Stimulated activated CD8-positive, alpha-beta memory T cell treated with anti-CD3 and anti-CD28 coated beads, Interleukin-7, amount 100 ng/mL, for 24 hours (primary cell): ENCODE results near the gene PKN3.
"Not testable (repeated sequence)": the region's sequence is repeated elsewhere in the genome, so short reads cannot be mapped to it uniquely, and the experiment has no call there.

Experiments
- DNase-seq: peaks from one replicate; pipeline ENCODE4 v3.0.0-alpha.2; 2020; ENCODE audit warnings: low read depth

PKN3 gene

GRCh38 chr9:128693738-128694137 lies 8.6 kb upstream of the PKN3 start:
- DNase-seq: not testable (repeated sequence)

DNA sequence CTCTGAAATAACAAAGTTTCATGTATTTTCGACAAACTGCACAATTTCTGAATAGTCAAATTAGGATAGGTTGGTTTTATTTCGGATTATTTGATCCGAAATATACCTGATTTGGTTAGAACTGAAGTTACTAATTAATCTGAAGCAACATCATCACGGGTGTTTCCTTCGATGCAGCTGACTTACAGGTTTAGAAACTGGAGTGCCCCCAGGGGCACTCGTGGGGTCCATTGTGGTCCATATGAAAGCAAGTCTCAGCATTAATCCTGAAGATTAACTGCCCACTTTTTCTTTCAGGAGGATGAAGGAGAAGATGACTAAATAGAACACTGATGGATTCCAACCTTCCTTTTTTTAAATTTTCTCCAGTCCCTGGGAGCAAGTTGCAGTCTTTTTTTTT lies 8.0 kb upstream of the PKN3 start:
- no peak for DNase-seq

- DNase-seq: no peak
Observed at GRCh38 chr9:128696923-128697707, 5.2 kb upstream of the PKN3 start.

DNA sequence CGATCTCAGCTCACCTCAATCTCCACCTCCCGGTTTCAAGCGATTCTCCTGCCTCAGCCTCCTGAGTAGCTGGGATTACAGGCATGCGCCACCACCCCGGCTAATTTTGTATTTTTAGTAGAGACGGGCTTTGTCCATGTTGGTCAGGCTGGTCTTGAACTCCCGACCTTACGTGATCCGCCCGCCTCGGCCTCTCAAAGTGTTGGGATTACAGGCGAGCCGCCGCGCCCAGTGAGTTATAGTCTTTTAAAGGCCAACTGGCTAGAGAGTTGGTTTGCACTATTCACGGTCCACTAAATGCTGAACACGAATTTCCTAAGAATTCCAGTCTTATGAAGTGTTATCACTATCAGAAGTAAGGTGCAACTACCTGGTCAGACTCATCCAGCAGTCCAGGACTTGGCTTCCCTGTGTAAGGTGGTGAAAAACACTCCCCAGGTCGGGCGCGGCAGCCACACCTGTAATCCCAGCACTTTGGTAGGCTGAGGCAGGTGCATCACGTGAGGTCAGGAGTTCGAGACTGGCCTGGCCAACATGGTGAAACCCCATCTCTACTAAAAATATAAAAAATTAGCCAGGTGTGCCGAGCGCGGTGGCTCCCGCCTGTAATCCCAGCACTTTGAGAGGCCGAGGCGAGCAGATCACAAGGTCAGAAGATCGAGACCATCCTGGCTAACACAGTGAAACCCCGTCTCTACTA lies 3.1 kb upstream of the PKN3 start:
- DNase-seq: not testable (repeated sequence)

DNA sequence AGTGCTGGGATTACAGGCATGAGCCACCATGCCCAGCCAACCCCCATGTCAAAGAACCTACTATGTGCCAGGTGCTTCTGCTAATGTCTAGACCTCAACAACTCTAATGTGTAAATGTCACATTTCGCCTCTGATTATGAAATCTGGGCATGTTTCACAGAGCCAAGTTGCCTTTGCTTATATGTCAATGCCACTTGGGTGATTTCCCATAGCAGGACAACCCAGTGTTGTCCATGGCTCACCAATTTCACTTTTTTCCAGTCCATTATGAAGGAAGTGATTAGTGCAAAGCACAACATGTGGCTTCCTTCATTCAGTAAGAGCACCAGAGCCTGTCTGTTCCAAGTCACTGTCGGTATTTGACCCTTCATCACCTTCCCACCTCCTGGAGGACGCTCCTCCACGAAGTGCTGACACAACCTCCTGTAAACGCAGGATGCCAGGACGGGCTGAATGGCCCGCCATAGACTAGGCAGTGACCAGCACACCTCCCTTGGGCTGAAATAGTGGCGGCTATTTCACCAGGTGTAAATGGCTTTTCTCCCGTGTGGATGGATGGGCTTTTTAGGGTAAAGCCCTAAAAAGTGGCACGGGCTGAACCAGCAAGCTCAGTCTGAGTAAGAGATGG lies 962 bp upstream of the PKN3 start:
- DNase-seq: no peak

DNA sequence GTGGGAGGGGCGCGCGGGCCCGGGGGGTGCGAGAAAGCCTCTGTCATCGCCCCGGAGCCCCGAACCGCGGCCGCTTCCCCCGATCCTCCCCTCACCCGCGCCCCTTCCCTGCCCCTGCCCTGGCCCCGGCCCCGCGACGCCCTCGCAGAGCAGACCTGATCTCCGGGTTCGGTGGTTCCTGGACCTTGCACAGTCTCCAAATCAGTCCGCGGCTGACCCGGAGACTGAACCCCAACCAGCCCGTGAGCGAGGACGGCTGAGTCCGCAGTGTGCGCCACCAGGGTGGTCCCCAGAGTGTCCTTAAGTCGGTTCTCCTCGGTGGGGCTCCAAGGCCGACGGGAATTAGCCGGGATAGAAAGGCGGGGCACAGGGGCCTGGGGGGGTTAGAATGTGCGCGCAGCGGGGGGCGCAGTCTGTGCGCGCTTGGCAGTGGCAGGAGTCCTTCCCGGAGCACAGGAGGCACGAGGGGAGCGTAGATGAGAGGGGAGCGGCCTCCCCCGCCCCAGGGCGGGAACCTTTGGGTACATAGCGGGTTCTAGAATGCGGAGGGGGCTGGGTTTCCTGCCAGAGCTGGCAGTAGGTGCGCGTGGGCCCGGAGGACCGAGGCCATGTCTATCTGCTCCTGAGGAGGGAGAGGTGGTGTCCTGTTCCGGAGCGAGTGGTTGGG lies 779 bp downstream of the PKN3 start:
- DNase-seq: no peak

- no peak for DNase-seq
Observed at GRCh38 chr9:128703616-128704355, 1.5 kb downstream of the PKN3 start.

DNA sequence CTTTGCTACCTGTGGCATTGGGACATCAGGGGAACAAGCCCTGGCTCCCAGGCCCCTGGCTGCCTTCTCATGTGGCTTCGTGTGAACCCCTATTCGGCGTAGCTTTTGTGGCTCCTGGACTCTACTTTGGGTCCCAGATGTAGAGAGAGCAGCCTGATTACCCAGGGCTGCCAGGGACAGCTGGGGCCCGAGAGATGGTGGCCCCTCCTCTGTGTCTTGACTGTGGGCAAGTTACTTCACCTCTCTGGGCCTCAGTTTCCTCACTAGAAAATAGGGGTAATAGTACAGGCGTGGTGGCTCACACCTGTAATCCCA lies 2.0 kb downstream of the PKN3 start:
- DNase-seq: no peak

DNA sequence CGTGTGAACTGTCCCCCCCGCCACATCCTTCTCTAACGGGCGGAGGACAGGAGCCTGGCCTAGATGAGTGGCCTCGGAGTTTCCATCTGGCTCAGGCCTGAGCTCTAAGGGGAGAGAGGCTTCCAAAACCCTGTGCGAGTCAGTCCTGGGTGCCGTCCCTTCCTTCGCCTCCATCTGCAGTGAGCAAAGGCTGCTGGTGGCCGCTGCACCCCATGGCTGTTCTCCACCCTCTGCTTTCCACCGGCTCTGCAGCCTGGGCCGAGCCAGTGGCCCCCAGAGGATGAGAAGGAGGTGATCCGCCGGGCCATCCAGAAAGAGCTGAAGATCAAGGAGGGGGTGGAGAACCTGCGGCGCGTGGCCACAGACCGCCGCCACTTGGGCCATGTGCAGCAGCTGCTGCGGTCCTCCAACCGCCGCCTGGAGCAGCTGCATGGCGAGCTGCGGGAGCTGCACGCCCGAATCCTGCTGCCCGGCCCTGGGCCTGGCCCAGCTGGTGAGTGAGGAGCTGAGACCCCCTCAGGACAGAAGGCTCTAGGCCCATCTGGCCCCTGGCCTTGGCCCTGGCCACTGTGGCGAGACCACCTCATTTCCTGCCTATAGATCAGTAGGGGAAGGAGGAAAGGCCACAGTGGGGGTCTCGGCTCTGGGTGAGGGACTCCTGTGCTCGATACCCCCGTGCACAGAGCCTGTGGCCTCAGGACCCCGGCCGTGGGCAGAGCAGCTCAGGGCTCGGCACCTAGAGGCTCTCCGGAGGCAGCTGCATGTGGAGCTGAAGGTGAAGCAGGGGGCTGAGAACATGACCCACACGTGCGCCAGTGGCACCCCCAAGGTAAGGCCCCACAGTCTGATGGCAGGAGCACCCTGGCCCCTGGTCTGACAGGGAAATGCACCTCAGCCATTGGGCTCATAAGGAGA lies 3.0 kb downstream of the PKN3 start:
- no peak for DNase-seq

- DNase-seq: no peak
Observed at GRCh38 chr9:128706045-128706444, 3.7 kb downstream of the PKN3 start.

GRCh38 chr9:128706671-128707381 lies 4.5 kb downstream of the PKN3 start:
- DNase-seq: no peak

DNA sequence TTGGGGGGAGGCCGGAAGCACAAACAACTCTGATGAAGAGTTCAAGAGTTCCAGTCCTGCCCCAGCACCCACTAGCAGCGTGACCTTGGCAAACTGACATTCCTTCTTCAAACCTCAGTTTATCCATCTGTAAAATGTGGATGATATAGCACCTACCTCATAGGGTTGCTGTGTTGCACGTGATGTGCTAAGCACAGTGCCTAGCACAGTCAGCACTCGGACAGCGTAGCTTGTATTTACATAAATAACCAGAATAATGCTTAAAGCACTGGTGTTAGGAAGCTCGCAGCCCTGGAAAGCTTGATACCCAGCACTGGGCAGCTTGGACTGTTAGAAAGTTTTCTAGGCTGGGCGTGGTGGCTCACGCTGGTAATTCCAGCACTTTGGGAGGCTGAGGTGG lies 5.1 kb downstream of the PKN3 start:
- DNase-seq: no peak

DNA sequence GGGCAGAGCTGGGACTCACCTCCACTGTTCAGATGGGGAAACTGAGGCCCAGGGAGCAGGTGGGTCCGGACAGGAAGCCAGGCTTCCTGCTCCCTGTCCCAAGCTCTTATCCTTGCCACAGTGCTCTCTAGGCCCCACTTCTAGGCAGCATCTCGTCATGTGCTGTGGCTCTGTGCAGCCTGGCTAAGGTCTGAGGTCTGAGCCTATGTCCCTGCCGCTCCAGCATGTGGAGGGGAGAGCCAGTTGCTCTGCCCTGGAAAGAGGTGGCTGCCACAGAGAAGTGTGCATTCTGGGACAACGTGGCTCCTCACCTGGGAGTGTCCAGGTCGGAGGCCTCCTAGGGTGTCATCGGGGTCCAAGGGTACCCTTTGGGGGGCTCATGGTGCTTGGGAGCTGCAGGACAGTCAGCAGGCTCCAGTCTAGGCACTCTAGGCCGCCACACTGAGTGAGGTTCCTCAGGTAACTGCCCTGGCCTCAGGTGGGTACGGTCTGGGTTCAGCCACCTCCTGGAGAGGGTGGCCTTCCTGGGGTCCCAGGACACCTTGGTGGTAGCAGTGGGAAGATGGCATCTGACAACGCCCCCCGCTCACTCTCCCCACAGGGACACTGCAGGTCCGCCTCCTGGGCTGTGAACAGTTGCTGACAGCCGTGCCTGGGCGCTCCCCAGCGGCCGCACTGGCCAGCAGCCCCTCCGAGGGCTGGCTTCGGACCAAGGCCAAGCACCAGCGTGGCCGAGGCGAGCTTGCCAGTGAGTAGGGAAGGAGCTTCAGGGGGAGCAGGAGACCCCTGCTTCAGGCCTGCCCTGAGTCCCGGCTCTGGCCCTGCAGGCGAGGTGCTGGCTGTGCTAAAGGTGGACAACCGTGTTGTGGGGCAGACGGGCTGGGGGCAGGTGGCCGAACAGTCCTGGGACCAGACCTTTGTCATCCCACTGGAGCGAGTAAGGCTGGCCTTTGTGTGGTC lies 10.4 kb downstream of the PKN3 start:
- DNase-seq: no peak

GRCh38 chr9:128713411-128713780 lies 11.1 kb downstream of the PKN3 start:
- no peak for DNase-seq

DNA sequence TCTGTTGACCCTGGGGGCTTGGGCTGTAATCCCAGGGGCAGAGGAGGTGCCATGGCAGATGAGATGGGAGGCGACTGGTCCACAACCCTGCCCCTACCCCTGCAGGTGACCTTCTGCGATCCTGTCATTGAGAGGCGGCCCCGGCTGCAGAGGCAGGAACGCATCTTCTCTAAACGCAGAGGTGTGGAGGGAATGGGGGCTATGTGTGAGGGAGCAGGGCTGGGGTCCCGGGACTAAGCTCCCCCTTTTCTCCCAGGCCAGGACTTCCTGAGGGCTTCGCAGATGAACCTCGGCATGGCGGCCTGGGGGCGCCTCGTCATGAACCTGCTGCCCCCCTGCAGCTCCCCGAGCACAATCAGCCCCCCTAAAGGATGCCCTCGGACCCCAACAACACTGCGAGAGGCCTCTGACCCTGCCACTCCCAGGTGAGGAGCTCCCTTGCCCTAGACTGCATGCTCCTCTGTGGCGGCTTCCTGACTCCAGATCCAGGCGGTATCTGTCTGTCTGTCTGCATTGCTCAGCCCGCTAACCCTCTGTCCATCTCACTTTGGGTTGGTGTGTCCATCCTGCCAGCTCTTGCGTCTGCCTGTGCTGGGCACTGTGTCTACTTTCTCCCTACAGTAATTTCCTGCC lies 11.8 kb downstream of the PKN3 start:
- no peak for DNase-seq

DNA sequence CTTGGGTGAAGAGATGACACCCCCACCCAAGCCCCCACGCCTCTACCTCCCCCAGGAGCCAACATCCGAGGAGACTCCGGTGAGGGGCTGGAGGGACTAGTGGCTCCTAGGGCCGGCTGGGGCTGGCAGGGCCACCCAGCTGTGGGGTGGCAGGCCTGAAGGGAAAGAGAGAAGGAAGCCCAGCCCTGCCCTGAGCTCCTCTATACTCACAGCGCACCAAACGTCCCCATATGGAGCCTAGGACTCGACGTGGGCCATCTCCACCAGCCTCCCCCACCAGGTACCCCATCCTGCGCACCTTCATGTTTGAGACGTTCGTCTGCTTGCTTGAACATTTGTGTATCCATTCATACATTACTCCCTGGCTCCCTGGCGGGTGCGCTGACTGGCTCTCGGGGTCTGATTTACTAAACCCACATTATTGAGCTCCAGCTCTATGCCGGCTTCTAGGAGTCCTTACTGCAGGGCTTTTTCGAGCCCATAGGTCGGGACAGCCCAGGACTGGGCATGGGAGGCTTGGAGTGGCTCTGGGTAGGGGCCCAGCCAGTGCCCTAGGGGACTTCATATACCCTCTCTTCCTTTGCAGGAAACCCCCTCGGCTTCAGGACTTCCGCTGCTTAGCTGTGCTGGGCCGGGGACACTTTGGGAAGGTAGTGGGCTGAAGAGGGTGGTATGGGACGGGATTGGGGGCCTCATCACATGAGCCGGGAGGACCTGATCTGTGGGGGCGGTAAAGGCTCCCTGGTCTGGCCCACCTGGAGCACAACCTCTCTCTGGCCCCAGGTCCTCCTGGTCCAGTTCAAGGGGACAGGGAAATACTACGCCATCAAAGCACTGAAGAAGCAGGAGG lies 12.5 kb downstream of the PKN3 start:
- no peak for DNase-seq

GRCh38 chr9:128715436-128715750 lies 13.1 kb downstream of the PKN3 start:
- no peak for DNase-seq
